Astrocyte (in vitro differentiated cells and primary cell): ENCODE results near the gene EGF.
"Not testable (repeated sequence)": the region's sequence is repeated elsewhere in the genome, so short reads cannot be mapped to it uniquely, and the experiment has no call there.

Experiments
- CTCF ChIP-seq: IDR thresholded peaks from 2 replicates; pipeline ENCODE4 v1.5.1; 2011; ENCODE audit warnings: low read depth, mild to moderate bottlenecking, inconsistent platforms, low read length, moderate library complexity; ENCODE audit not compliant: insufficient read depth
- EZH2 ChIP-seq: IDR thresholded peaks from 2 replicates; pipeline ENCODE4 v1.6.1; 2012; ENCODE audit warnings: mild to moderate bottlenecking, low read length, inconsistent platforms; ENCODE audit not compliant: insufficient read depth

DNA sequence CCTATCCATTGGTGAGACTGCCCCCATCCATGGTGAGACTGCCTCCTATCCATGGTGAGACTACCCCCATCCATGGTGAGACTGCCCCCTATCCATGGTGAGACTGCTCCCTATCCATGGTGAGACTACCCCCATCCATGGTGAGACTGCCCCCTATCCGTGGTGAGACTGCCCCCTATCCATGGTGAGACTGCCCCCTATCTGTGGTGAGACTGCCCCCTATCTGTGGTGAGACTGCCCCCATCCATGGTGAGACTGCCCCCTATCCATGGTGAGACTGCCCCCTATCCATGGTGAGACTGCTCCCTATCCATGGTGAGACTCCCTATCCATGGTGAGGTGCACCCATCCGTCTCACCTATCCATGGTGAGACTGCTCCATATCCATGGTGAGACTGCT is 37.1 kb upstream of the EGF start:
- not testable (repeated sequence) for TF ChIP-seq CTCF, EZH2
